GM18861 (cell line): Measurements from ENCODE around the gene SLIT1.

ENCODE experiments used
- ATAC-seq: cut with Tn5 transposase; IDR thresholded peaks from one replicate; pipeline ENCODE4 v1.9.1; 2021; ENCODE audit not compliant: unreplicated experiment

The SLIT1 gene

DNA sequence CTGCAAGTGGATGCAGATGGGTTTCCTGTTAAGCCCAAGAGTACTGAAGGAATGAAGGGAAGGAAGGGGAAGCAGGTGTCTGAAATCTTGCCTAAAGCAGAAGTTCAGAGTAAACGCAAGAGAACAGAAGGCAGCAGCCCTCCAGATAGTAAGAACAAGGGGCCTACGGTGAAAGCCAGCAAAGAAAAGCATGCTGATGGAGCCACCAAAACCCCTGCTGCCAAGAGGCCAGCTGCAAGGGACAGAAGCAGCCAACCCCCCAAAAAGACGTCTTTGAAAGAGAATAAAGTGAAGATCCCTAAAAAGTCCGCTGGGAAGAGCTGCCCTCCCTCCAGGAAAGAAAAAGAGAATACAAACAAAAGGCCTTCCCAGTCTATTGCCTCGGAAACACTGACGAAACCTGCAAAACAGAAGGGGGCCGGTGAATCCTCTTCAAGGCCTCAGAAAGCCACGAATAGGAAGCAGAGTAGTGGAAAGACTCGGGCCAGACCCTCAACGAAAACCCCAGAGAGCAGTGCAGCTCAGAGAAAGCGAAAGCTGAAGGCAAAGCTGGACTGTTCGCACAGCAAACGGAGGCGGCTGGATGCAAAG is 201.1 kb downstream of the SLIT1 start:
- no peak for ATAC-seq

DNA sequence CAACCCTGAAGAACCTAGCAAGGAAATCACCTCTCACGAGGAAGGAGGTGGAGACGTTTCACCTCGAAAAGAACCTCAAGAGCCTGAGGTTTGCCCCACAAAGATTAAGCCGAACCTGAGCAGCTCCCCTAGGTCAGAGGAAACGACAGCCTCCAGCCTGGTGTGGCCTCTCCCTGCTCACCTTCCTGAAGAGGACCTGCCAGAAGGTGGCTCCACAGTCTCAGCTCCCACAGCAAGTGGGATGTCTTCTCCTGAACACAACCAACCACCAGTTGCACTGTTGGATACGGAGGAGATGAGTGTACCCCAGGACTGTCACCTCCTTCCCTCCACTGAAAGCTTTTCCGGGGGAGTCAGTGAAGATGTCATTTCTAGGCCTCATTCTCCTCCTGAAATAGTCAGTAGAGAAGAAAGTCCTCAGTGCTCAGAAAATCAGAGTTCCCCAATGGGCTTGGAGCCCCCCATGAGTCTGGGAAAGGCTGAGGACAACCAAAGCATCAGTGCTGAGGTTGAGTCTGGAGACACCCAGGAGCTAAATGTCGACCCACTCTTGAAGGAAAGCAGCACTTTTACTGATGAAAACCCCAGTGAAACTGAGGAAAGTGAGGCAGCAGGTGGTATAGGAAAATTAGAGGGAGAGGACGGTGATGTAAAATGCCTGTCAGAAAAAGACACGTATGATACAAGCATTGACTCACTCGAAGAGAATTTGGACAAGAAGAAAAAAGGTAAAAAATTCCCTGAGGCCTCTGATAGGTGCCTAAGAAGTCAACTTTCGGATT is 203.4 kb downstream of the SLIT1 start:
- no peak for ATAC-seq

DNA sequence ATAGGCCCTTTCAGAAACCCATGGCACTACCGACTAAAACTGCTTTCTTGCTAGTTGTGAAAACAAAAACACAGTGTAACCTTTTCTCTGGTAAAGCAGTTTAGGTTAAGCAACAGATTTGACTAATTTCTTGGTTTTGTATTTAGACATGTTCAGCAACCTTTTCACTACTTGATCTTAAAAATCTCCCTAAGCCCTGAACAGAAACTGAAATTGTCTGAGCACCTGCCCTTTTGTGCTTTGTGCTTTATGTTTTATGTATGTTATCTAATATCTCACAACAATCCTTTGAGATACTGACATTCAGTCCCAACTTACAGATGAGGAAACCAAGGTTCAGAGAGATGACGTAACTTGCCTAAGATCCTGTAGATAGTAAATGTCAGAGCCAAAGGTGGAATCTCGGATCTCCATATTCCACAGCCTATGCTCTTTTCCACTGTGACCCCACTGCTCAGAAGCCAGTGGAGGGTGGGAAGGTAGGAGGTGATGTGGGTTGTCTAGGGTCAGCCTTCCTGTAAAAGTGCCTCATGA is 207.1 kb downstream of the SLIT1 start:
- ATAC-seq, result no peak

DNA sequence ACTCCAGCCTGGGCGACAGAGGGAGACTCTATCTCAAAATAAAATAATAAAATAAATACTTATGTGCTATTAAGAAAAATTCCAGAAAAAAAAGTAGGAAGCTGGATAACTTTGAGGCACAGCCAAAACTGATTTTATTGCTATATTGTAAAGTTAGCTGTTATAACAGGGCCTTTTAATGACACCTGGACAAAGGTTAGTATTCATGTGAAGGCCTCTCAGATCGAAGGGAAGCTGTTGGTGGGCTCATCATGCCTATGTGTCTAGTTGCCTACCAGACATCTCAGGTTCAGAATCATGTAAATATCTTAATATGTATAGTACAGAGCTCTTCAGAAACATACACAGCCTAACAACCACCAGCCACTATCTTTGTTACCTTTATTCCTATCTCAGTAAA is 210.6 kb downstream of the SLIT1 start:
- no peak for ATAC-seq

DNA sequence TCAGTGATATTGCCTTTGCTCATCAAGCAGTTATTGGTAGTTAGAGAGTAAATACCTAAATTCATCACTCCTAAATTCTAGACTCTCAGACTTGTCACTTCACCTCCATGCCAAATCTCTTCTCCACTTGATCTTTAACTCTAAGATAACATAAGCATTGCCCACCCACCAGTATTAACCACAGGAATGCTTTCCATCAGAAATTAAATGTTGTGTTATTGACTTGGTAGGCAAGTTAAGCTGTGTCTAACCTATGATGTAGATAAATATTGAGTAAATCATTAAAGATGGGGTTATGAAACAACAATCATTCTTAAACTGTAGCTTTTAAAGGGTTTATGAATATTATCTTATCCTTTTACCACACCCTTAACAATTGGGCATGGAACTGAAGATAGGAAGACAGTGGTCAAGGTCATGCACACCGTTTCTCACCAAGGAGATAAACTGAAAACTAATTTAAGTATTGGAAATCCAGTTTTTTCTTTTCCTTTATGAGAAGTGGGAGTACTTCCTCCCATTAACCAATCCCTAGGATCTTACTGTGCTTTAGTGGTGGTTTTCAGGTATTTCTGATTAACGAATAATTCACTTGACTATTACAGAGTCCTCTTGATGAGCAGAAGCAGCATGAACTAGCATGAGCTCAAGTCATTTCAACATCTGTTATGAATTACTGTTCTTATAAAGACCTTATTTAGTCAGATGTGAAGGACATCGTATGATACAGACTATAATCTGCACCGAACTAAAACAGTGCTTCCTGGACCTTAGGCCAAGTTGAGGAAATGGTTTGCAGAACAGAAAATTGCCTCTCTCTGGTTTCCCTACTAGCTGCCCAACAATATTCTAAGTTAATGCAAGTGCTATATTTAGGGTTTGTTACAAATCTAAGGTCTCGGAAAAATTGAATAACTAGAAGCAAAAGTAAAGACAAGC is 211.7 kb downstream of the SLIT1 start:
- ATAC-seq, result no peak

DNA sequence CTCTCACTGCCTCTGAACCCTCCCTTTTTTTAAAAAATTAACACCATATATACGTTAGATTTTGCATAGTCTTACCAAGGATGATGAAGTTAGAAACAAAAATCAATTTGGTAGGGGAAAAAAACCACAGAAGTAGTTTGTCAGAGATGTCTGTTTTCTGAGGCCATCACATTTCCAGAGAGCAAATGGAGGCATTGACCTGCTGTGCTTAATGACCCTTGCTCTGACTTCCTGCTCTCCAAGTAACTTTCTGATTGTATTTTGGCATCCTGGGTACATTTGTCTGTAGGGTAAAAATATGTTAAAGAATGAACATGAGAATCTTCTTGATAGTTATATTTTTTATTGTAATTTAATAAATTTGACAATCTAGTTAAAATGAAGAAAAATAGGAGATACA is 213.5 kb downstream of the SLIT1 start:
- no peak for ATAC-seq

DNA sequence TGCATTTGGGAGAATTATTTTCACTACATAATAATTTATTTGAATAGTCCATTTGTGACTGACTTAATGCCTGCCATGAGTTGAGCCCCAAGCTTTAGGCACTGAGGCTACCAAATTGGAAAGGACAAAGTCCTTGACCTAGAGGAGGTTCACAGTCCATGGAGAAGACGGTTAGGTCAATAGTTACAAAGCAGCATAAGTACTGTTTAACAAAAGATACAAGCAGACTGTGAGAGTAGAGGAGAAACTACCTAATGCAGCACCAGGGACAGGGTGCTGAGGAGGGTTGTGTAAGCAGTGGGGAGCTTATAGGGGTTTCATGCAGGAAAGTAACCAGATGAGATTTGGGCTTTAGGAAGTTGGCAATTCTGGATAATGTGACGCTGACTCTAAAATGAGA is 214.4 kb downstream of the SLIT1 start:
- no peak for ATAC-seq

DNA sequence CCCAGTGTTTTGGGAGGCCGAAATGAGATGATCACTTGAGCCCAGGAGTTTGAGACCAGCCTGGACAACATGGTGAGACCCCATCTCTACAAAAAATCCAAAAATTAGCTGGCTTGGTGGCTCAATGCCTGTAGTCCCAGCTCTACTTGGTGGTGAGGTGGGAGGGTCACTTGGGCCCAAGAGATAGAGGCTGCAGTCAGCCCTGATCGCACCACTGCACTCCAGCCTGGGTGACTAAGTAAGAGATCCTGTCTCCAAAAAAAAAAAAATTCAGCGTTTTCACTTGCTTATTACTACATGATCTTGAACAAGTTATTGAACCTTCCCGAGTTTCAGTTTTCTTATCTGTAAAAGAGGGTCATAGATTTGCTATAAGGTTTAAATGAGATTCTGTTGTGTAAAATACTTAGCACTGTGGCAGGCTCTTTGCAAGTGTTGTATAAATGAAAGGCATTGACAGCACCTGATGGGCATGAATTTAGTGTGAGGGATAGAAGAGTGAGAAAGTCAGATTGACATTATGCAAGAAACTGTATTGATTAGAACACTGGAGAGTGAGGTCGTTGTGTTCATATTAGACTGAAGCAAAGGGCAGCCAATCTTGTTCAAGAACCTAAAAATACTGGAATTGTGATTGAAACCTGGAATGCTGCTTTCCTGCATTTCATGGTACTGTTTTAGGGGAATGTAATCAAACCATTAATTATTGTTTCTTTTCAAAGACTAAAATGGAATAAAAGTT is 216.9 kb downstream of the SLIT1 start:
- no peak for ATAC-seq

DNA sequence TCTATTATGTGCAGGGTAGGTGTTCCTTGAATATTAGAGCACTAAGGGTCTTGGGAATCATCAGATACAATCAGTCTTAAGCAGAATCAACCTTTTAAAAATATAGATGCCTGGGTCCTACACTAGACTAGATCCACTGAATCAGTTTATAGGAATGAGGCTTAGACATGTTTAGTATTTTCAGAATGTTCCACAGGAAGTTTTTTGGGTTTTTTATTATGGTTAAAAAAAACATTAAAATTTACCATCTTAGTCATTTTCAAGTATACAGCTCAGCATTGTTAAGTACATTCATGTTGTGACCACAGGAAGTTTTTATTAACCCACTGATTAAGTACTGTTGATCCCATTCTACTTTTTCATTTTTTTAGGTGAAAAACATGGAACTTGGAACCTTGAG is 217.9 kb downstream of the SLIT1 start:
- no peak for ATAC-seq

DNA sequence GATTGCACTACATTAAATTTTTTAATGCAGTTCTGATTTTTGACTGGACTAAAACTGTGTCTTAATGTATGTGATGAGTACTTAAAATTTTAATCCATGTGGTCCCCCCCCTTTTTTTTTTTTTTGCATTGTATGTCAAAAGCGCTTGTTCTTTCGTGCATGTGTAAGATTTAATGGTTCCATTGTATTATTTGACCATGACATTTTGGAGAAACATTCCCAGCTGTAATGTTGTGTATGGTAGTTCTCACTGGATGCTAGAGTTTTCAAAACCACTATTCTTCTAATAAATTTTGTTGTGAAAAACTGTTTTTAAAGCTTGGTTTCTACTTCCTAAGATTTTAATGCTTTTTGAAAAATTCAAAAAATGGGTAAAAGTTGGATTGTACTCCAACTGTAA is 221.6 kb downstream of the SLIT1 start:
- no peak for ATAC-seq

DNA sequence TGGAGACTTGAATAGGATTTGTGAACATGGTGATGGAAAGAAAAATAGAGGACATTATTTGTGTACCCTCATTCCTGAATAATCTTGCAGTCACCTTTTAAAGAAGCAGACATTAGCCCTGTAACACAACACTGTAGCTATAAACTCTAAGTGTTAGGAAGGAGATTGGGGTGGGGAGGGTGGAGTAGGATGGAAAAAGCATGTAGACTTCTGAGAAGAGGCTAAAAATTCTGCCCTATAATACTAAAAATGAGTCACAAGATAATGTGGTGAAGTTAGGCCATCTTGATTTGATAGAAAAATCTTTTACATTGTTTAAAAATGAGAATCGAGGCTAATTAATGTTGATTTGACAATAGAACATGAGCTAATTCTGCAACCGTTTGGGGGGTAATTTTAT is 224.9 kb downstream of the SLIT1 start:
- no peak for ATAC-seq

DNA sequence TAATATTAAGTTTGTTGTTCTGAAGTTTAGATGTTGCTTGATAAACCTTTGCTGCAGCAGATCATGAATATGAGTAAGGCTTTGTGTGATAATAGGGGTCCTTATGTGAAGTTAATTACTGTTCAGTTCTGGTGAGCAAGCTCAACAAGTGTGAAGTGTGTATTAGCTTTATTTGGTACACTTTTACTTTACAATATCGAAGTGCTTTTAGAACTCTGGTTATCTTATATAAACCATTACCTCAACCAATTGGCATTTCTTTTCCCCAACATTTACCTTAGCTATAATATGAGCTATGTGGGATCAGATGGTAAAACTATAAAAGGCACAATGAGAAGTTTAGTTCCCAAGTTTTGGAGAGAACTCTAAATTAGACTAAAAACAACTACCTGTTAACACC is 226.0 kb downstream of the SLIT1 start:
- ATAC-seq, result no peak

DNA sequence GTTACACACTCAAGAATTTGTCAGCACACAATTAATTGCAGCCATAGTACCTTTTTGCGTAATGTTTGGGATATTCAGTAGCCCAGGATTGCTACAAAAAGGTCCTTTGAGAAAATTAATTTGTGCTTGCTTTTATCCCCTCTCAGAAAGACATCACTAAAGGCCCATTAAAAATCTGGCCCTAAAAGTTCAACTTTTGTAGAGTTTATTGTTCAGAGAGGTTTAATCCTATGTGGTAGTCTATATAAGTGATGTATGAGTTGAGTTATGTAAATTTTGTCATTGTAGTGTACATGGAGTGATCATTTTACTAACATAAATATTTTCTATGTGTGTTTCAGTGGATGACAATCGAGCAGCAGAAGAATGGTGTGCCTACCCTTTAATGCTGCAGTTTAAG is 227.7 kb downstream of the SLIT1 start:
- ATAC-seq, result no peak

DNA sequence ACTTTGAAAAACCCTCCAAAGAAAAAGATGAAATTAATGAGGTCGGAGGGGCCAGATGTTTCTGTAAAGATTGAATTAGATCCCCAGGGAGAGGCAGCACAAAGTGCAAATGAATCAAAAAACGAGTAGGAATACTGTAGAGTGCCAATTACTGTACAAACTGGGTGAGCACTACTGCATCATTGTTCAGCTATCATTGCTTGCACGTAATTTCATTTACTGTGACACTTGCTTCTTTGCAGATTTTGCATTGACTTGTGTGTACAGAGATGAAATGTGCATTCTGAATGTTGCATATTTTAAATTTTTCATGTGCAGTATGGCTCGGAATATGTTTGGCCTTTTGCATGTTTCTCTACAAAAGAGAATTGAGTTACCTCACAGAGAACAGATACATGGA is 230.0 kb downstream of the SLIT1 start:
- ATAC-seq, result no peak

DNA sequence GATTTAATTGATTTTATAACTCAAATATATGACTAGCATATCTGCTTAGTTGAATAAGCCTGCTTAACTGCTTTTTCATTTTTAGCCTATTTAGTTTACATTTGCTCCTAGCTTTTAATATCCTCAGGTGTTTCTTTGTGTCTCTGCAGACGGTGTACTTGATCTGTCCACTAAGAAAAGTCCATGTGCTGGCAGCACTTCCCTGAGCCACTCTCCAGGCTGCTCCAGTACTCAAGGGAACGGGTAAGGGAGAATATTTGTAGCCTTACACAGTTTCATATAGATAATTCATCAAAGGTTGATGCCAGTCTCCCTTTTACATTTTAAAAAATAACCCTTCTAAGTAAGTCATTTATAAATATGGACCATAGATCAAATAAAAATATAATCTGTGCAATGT is 233.8 kb downstream of the SLIT1 start:
- no peak for ATAC-seq

DNA sequence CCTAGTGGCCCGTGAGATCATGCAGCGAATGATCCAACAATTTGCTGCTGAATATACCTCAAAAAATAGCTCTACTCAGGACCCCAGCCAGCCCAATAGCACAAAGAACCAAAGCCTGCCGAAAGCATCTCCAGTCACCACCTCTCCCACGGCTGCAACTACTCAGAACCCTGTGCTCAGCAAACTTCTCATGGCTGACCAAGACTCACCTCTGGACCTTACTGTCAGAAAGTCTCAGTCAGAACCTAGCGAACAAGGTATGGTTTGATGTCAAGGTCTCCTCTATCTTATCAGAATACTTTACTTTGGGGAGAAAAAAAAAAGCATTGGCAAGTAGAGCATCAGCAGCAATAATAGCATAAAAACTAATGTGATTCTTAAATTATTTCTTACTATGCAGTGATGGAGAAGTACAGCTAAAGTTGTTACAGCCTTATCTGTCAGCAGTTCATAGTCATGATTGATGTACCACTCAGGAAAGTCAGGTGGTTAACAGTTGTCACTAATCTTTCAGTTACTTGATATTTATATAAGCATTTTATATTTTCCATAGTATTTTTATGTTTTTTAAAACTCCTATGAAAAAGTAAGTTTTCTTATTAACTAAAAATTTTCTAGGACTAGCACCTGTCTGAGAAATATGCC is 236.6 kb downstream of the SLIT1 start:
- ATAC-seq, result no peak
